ENCODE measurements around the gene RASGRP1. TPM values are rescaled to one million over a fixed set of nuclear protein-coding genes. Genes with fewer than 3 reads are reported as not detected.

Gene RASGRP1
- 0.24 to 0.53 TPM (median 0.37 TPM) in 5 replicates for total RNA-seq (2022; extraction: Qiagen RNA extraction)

GRCh38 chr15:38564557-38565286, at the start of gene RASGRP1:
TSS of gene RASGRP1 (minus strand) at chr15:38564814. CDS start at chr15:38564628, 186 bp downstream.

GRCh38 chr15:38453971-38454695, 110.5 kb downstream of the RASGRP1 start, which contains the start of gene FAM98B:
TSS of gene FAM98B (plus strand) at chr15:38454127. CDS start at chr15:38454162, 35 bp downstream.

Other genes starting within 250 kb of the RASGRP1 start
- 8.6 to 13.7 TPM (median 10.4 TPM) in 5 replicates for gene FAM98B, start 110.7 kb downstream of the RASGRP1 start, total RNA-seq (2022; extraction: Qiagen RNA extraction)